Measurements from ENCODE around the gene WDR53. TPM values are rescaled to one million over a fixed set of nuclear protein-coding genes. Genes with fewer than 3 reads are reported as not detected.

Gene WDR53
- total RNA-seq = 3.2 and 8.3 TPM in 2 replicates

GRCh38 chr3:196568246-196569002 lies at the start of gene WDR53, which contains the start of gene FBXO45:
Gene WDR53 (minus strand): TSS chr3:196568554. CDS start chr3:196561475, 7,079 bp downstream.
Gene FBXO45 (plus strand): TSS chr3:196568660. CDS start chr3:196568985, 325 bp downstream.

GRCh38 chr3:196514913-196515621 lies 53.3 kb downstream of the WDR53 start, which contains the start of gene SMCO1:
Gene SMCO1 (minus strand): TSS chr3:196515346. CDS start chr3:196515209, 137 bp downstream.

Other genes starting within 250 kb of the WDR53 start
- gene TM4SF19, start 230.2 kb downstream of the WDR53 start, total RNA-seq = 1.7 and 4.1 TPM in 2 replicates
- 5.8 and 9.6 TPM in 2 replicates for gene UBXN7, start 136.1 kb downstream of the WDR53 start, total RNA-seq
- gene RNF168, start 64.8 kb downstream of the WDR53 start, total RNA-seq = 9.8 and 13.3 TPM in 2 replicates
- not detected in 2 replicates for gene SMCO1, start 53.2 kb downstream of the WDR53 start, total RNA-seq
- gene FBXO45, start 106 bp upstream of the WDR53 start, total RNA-seq = 6.4 and 8.4 TPM in 2 replicates
- under 0.01 TPM in 1 of 2 replicates, not detected in the other for gene NRROS, start 71.1 kb upstream of the WDR53 start, total RNA-seq
- 2.5 and 3.5 TPM in 2 replicates for gene CEP19, start 143.7 kb upstream of the WDR53 start, total RNA-seq
- 30.5 and 31.1 TPM in 2 replicates for gene PIGX, start 143.8 kb upstream of the WDR53 start, total RNA-seq
- gene PAK2, start 171.3 kb upstream of the WDR53 start, total RNA-seq = 27.1 and 43.8 TPM in 2 replicates

Measured in myometrial cell (primary cell).